PC-3 (cell line): ENCODE measurements around the gene ANGPTL4.

Experiments
- CTCF ChIP-seq: fragments of 300-600 bp; sonication (generic); conservative IDR thresholded peaks from 2 replicates; pipeline ENCODE4 v1.5.1; 2017; ENCODE audit warnings: antibody characterized with exemption, low read depth, mild to moderate bottlenecking, low read length
- EZH2 ChIP-seq: fragments of 300-600 bp; sonication (generic); IDR thresholded peaks from one replicate; pipeline ENCODE4 v1.6.1; 2017; ENCODE audit warnings: antibody characterized with exemption, mild to moderate bottlenecking, low read length; ENCODE audit not compliant: unreplicated experiment
- EZH2phosphoT487 ChIP-seq: fragments of 300-600 bp; sonication (generic); IDR thresholded peaks from 2 replicates; pipeline ENCODE4 v1.6.1; 2018; ENCODE audit warnings: mild to moderate bottlenecking, antibody characterized with exemption, low read length, borderline replicate concordance

GRCh38 chr19:8393192-8393870, 29.4 kb downstream of the ANGPTL4 start:
- TF ChIP-seq EZH2 (no peak), CTCF (no peak), EZH2phosphoT487 (no peak)
